GM21526 (cell line): ENCODE data around the gene CBX8.

Experiments
- ATAC-seq: cut with Tn5 transposase; IDR thresholded peaks from one replicate; pipeline ENCODE4 v1.9.1; 2021; ENCODE audit warnings: moderate library complexity; ENCODE audit not compliant: unreplicated experiment, low FRiP score

CBX8 gene

GRCh38 chr17:79796763-79797491 lies at the start of gene CBX8:
TSS of gene CBX8 (minus strand) at chr17:79797077. CDS start at chr17:79796998, 79 bp downstream.
- peak; percentile 70 for ATAC-seq

- no peak for ATAC-seq
These were observed 48.7 kb upstream of the CBX8 start for GRCh38 chr17:79845601-79845949.

GRCh38 chr17:79844869-79845600 lies 48.2 kb upstream of the CBX8 start:
- ATAC-seq: no peak

- ATAC-seq: no peak
These were observed 47.2 kb upstream of the CBX8 start for GRCh38 chr17:79843816-79844800.

- no peak for ATAC-seq
These were observed 46.6 kb upstream of the CBX8 start for GRCh38 chr17:79843474-79843815.

- ATAC-seq: no peak
These were observed 46.0 kb upstream of the CBX8 start for GRCh38 chr17:79842656-79843473.

GRCh38 chr17:79842136-79842655 lies 45.3 kb upstream of the CBX8 start:
- no peak for ATAC-seq

- no peak for ATAC-seq
These were observed 44.7 kb upstream of the CBX8 start for GRCh38 chr17:79841369-79842135.

GRCh38 chr17:79840989-79841286 lies 44.1 kb upstream of the CBX8 start:
- ATAC-seq: no peak

GRCh38 chr17:79840269-79840988 lies 43.6 kb upstream of the CBX8 start:
- ATAC-seq: no peak

GRCh38 chr17:79839356-79840268 lies 42.7 kb upstream of the CBX8 start, which contains the start of gene CBX4:
TSS of gene CBX4 (minus strand) at chr17:79839440. CDS start at chr17:79839251, 189 bp downstream.
- peak; percentile 54 for ATAC-seq

GRCh38 chr17:79838522-79839274 lies 41.8 kb upstream of the CBX8 start:
- ATAC-seq: peak; percentile 14

- no peak for ATAC-seq
These were observed 41.1 kb upstream of the CBX8 start for GRCh38 chr17:79837888-79838521.

GRCh38 chr17:79836972-79837887 lies 40.4 kb upstream of the CBX8 start:
- no peak for ATAC-seq

- no peak for ATAC-seq
These were observed 39.7 kb upstream of the CBX8 start for GRCh38 chr17:79836510-79836971.
